HepG2 (cell line): Measurements from ENCODE around the gene OTOP3. TPM values are rescaled to one million over a fixed set of nuclear protein-coding genes. Genes with fewer than 3 reads are reported as not detected.

Experiments used
- HOXD1 ChIP-seq: sonication (generic); formaldehyde crosslinking; IDR thresholded peaks from 2 replicates; pipeline ENCODE4 v1.5.0; 2020; ENCODE audit warnings: missing genetic modification reagents
- IRF2 ChIP-seq: IDR thresholded peaks from 2 replicates; pipeline ENCODE4 v1.6.1; 2018; ENCODE audit warnings: missing genetic modification reagents, missing compliant biosample characterization
- KDM6A ChIP-seq: IDR thresholded peaks from 2 replicates; pipeline ENCODE4 v1.6.1; 2016; ENCODE audit warnings: low read depth
- MAZ ChIP-seq, 2 experiments: sonication (generic) in 1 of 2; formaldehyde crosslinking in 1 of 2; IDR thresholded peaks; 2 replicates each; pipeline versions ENCODE4 v1.5.0 to v1.6.1; 2012 to 2020; ENCODE audit warnings: low read depth in 2 of 2, mild to moderate bottlenecking in 2 of 2, borderline replicate concordance in 1 of 2, improper control_type of control experiment in 1 of 2, low read length in 1 of 2, missing genetic modification reagents in 1 of 2, moderate library complexity in 1 of 2
- MEIS2 ChIP-seq: sonication (generic); formaldehyde crosslinking; IDR thresholded peaks from 2 replicates; pipeline ENCODE4 v1.9.0; 2021; ENCODE audit warnings: mild to moderate bottlenecking, missing genetic modification reagents
- NFRKB ChIP-seq: fragments of 450-650 bp; IDR thresholded peaks from 2 replicates; pipeline ENCODE4 v1.6.1; 2017
- ZBTB38 ChIP-seq: sonication (generic); formaldehyde crosslinking; IDR thresholded peaks from 2 replicates; pipeline ENCODE4 v1.5.1; 2020; ENCODE audit warnings: mild to moderate bottlenecking, missing genetic modification reagents
- ZBTB7A ChIP-seq: sonication (generic); formaldehyde crosslinking; IDR thresholded peaks from 2 replicates; pipeline ENCODE4 v1.8.0; 2022; ENCODE audit warnings: mild to moderate bottlenecking, missing genetic modification reagents
- ZNF441 ChIP-seq: sonication (generic); formaldehyde crosslinking; IDR thresholded peaks from 2 replicates; pipeline ENCODE4 v1.7.0; 2021; ENCODE audit warnings: missing genetic modification reagents, borderline replicate concordance
- ZNF761 ChIP-seq: sonication (generic); formaldehyde crosslinking; conservative IDR thresholded peaks from 2 replicates; pipeline ENCODE4 v1.4.0; 2020; ENCODE audit warnings: mild to moderate bottlenecking, missing genetic modification reagents
- ZNF780A ChIP-seq: sonication (generic); formaldehyde crosslinking; IDR thresholded peaks from 2 replicates; pipeline ENCODE4 v1.8.0; 2022; ENCODE audit warnings: mild to moderate bottlenecking, missing genetic modification reagents, moderate library complexity
- polyA plus RNA-seq, 8 experiments: library from polyadenylated mRNA; depleted of rRNA in 3 of 8; stranded (reverse) in 7 of 8; unstranded in 1 of 8; fragments of >200 nt; fragmentation: Illumina TruSeq in 4 of 8; extraction: Trizol in 4 of 8; gene quantifications; 2 replicates each; pipeline versions ENCODE4 v1.2.1 to v1.2.3, GENCODE V29; 2011 to 2016; ENCODE audit warnings: low read depth in 4 of 8, missing spikeins in 1 of 8, mixed read lengths in 1 of 8; ENCODE audit not compliant: insufficient read depth in 1 of 8
- total RNA-seq, 5 experiments: library from RNA; depleted of rRNA; stranded (reverse); fragments of >200 nt; fragmentation: Illumina TruSeq; extraction: Trizol; gene quantifications; 2 replicates each; pipeline ENCODE4 v1.2.3, GENCODE V29; 2016; ENCODE audit warnings: low read depth in 1 of 5
- TF ChIP-seq, protein P1 (sequence below): fragments of 450-650 bp; IDR thresholded peaks from 2 replicates; pipeline ENCODE4 v1.6.1; 2016
- TF ChIP-seq, protein P2 (sequence below): sonication (generic); formaldehyde crosslinking; IDR thresholded peaks from 2 replicates; pipeline ENCODE4 v1.5.1; 2020; ENCODE audit warnings: mild to moderate bottlenecking, missing genetic modification reagents, moderate library complexity
- TF ChIP-seq, protein P3 (sequence below): sonication (generic); formaldehyde crosslinking; IDR thresholded peaks from 2 replicates; pipeline ENCODE4 v1.5.0; 2020; ENCODE audit warnings: mild to moderate bottlenecking, missing genetic modification reagents
- TF ChIP-seq, protein P4 (sequence below): sonication (generic); formaldehyde crosslinking; conservative IDR thresholded peaks from 2 replicates; pipeline ENCODE4 v1.8.1; 2023; ENCODE audit warnings: missing genetic modification reagents
- TF ChIP-seq, protein P5 (sequence below): sonication (generic); formaldehyde crosslinking; IDR thresholded peaks from 2 replicates; pipeline ENCODE4 v1.4.0; 2020; ENCODE audit warnings: missing genetic modification reagents

Gene OTOP3
- total and polyA plus RNA-seq, 2 of the 13 experiments (the other 11 are each of a cell fraction or from before 2014, with no cell fraction given): not detected

DNA sequence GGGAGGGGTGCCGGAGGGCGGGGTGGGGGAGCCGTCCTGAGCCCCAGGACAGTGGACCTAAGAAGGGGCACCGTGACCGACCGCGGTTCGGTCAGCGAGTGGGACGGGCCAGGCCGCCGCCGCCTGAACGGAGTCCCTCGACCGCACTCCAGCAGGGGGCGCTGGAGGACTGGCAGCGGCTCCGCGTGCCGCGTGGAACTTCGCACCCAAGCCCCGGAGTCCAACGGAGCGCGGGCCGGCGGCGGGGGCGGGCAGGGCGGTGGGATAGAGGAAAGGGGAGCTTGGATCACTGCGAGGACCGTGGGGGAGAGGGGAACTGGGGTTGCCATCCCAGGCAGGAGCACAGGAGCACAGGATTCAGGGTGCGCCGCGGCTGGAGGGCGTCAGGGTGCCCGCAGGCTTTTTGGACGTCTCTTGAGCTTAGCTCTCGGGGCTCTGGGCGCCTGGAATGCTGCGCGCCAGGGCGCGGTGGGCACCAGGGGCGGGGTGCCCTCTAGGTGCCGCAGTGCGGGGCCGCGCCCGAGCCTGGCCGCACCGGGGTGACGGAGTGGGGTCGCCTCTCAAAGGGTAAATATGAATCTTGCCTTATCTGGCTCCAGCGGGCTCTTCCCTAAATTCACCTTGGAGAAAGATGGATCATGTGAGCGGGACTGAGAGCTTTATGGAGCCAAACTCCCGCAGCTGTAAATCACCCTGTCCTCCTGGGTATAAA, 12.0 kb upstream of the OTOP3 start (continued):
- TF ChIP-seq, protein P1, sequence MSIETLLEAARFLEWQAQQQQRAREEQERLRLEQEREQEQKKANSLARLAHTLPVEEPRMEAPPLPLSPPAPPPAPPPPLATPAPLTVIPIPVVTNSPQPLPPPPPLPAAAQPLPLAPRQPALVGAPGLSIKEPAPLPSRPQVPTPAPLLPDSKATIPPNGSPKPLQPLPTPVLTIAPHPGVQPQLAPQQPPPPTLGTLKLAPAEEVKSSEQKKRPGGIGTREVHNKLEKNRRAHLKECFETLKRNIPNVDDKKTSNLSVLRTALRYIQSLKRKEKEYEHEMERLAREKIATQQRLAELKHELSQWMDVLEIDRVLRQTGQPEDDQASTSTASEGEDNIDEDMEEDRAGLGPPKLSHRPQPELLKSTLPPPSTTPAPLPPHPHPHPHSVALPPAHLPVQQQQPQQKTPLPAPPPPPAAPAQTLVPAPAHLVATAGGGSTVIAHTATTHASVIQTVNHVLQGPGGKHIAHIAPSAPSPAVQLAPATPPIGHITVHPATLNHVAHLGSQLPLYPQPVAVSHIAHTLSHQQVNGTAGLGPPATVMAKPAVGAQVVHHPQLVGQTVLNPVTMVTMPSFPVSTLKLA: no peak
- TF ChIP-seq NFRKB (no peak), MEIS2 (CRISPR knock-in tag) (no peak), KDM6A (CRISPR knock-in tag) (no peak), HOXD1 (CRISPR knock-in tag) (peak; percentile 32; the same call in 1 of the 2 replicates), ZNF761 (CRISPR knock-in tag) (no peak), ZNF780A (CRISPR knock-in tag) (no peak), ZBTB7A (no peak), MAZ (IDR thresholded peaks at IDR 0.05; ENCODE audit: borderline replicate concordance, low read depth, low read length) (no peak), MAZ (CRISPR knock-in tag; IDR thresholded peaks at IDR 0.05; ENCODE audit: low read depth) (peak; percentile 61; the same call in 1 of the 2 replicates), IRF2 (CRISPR knock-in tag) (peak; percentile 45; the same call in 1 of the 2 replicates), ZNF441 (CRISPR knock-in tag) (no peak), ZBTB38 (0 out of 2 replicates have a peak, but pooled peaks have one; percentile 33)
- TF ChIP-seq, protein P2, sequence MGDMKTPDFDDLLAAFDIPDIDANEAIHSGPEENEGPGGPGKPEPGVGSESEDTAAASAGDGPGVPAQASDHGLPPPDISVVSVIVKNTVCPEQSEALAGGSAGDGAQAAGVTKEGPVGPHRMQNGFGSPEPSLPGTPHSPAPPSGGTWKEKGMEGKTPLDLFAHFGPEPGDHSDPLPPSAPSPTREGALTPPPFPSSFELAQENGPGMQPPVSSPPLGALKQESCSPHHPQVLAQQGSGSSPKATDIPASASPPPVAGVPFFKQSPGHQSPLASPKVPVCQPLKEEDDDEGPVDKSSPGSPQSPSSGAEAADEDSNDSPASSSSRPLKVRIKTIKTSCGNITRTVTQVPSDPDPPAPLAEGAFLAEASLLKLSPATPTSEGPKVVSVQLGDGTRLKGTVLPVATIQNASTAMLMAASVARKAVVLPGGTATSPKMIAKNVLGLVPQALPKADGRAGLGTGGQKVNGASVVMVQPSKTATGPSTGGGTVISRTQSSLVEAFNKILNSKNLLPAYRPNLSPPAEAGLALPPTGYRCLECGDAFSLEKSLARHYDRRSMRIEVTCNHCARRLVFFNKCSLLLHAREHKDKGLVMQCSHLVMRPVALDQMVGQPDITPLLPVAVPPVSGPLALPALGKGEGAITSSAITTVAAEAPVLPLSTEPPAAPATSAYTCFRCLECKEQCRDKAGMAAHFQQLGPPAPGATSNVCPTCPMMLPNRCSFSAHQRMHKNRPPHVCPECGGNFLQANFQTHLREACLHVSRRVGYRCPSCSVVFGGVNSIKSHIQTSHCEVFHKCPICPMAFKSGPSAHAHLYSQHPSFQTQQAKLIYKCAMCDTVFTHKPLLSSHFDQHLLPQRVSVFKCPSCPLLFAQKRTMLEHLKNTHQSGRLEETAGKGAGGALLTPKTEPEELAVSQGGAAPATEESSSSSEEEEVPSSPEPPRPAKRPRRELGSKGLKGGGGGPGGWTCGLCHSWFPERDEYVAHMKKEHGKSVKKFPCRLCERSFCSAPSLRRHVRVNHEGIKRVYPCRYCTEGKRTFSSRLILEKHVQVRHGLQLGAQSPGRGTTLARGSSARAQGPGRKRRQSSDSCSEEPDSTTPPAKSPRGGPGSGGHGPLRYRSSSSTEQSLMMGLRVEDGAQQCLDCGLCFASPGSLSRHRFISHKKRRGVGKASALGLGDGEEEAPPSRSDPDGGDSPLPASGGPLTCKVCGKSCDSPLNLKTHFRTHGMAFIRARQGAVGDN (CRISPR knock-in tag): peak; percentile 82
- TF ChIP-seq, protein P3, sequence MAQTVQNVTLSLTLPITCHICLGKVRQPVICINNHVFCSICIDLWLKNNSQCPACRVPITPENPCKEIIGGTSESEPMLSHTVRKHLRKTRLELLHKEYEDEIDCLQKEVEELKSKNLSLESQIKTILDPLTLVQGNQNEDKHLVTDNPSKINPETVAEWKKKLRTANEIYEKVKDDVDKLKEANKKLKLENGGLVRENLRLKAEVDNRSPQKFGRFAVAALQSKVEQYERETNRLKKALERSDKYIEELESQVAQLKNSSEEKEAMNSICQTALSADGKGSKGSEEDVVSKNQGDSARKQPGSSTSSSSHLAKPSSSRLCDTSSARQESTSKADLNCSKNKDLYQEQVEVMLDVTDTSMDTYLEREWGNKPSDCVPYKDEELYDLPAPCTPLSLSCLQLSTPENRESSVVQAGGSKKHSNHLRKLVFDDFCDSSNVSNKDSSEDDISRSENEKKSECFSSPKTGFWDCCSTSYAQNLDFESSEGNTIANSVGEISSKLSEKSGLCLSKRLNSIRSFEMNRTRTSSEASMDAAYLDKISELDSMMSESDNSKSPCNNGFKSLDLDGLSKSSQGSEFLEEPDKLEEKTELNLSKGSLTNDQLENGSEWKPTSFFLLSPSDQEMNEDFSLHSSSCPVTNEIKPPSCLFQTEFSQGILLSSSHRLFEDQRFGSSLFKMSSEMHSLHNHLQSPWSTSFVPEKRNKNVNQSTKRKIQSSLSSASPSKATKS (CRISPR knock-in tag): no peak
- TF ChIP-seq, protein P4, sequence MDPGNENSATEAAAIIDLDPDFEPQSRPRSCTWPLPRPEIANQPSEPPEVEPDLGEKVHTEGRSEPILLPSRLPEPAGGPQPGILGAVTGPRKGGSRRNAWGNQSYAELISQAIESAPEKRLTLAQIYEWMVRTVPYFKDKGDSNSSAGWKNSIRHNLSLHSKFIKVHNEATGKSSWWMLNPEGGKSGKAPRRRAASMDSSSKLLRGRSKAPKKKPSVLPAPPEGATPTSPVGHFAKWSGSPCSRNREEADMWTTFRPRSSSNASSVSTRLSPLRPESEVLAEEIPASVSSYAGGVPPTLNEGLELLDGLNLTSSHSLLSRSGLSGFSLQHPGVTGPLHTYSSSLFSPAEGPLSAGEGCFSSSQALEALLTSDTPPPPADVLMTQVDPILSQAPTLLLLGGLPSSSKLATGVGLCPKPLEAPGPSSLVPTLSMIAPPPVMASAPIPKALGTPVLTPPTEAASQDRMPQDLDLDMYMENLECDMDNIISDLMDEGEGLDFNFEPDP (CRISPR knock-in tag): 0 out of 2 replicates have a peak, but pooled peaks have one; percentile 56
- TF ChIP-seq, protein P5, sequence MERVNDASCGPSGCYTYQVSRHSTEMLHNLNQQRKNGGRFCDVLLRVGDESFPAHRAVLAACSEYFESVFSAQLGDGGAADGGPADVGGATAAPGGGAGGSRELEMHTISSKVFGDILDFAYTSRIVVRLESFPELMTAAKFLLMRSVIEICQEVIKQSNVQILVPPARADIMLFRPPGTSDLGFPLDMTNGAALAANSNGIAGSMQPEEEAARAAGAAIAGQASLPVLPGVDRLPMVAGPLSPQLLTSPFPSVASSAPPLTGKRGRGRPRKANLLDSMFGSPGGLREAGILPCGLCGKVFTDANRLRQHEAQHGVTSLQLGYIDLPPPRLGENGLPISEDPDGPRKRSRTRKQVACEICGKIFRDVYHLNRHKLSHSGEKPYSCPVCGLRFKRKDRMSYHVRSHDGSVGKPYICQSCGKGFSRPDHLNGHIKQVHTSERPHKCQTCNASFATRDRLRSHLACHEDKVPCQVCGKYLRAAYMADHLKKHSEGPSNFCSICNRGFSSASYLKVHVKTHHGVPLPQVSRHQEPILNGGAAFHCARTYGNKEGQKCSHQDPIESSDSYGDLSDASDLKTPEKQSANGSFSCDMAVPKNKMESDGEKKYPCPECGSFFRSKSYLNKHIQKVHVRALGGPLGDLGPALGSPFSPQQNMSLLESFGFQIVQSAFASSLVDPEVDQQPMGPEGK: peak; percentile 66
